GM21360 (cell line): Measurements from ENCODE around the gene KRT3.
"Not testable (repeated sequence)": the region's sequence is repeated elsewhere in the genome, so short reads cannot be mapped to it uniquely, and the experiment has no call there.

Experiments used
- ATAC-seq: cut with Tn5 transposase; IDR thresholded peaks from one replicate; pipeline ENCODE4 v1.9.1; 2021; ENCODE audit warnings: mild to moderate bottlenecking, moderate library complexity; ENCODE audit not compliant: unreplicated experiment

The KRT3 gene

DNA sequence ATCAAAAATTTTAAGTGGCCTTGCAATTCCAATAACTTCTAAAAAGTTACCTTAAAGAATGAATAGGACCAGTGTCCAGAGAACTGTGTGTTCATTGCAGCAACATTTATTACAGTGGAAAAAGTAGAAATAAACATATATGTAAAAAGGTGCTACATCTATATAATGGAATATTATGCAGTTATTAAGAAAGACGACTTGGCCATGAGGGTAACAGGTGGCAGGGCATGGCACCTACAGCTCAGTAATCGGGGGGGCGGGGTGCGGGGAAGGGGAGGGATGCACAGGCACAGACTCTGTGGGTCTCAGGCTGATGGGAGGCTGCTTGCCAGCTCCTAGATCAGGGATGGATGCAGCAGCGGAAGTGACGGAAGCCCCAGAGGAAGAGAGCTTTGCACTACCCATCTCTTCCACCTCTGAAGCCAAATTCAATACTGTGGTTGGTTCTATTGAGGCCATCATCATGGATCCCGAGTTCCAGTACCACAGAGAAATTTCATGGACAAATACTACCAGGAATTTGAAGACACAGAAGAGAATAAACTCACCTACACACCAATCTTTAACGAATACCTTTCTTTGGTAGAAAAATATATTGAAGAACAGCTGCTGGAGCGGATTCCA, 32.8 kb downstream of the KRT3 start:
- ATAC-seq, result no peak

DNA sequence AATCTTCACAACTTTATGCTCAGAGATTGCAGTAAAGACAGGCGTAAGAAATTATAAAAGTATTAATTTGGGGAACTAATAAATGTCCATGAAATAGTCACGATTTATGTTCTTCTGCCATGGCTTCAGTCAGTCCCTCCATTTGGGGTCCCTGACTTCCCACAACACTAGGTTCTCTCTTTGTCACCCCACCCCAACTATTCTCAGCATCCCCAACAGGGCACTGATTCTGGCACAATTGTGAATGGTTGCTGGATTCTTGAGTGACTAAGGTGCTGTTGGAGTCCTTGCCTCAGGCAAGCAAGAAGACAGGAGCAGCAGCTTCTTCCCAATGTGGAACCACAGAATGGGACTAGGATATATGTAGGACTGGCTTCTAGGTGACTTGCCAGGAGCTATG, 34.1 kb downstream of the KRT3 start:
- ATAC-seq, result no peak

DNA sequence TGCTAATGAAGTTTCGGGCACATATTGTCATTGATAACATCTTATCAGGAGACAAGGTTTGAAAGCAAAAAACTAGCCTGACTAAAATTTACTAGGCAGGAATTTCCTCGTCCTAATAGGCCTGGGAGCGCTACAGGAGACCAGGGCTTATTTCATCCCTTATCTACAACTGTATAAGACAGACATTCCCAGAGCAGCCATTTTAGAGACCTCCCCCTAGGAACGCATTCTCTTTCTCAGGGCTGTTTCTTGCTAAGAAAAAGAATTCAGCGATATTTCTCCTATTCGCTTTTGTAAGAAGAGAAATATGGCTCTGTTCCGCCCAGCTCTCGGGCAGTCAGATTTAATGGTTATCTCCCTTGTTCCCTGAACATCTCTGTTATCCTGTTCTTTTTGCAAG, 34.7 kb downstream of the KRT3 start:
- not testable (repeated sequence) for ATAC-seq

DNA sequence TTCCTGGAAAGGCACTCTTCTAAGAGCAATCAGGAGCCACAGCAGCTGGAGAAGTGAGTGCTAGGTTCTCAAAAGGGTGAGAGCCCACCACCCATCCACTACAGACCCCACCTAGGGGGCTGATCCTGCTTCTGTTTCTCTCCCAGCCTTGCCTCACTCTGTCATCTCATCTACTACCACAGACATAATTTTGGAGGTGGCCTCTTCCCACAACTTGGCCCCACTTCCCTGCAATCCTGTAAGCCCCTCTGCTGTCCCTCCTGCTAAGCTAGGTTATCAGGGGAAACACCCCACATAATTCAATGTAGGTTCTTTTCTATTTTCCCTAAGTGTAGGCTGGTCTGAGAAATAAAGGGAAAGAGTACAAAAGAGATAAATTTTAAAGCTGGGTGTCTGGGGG, 35.3 kb downstream of the KRT3 start:
- no peak for ATAC-seq

DNA sequence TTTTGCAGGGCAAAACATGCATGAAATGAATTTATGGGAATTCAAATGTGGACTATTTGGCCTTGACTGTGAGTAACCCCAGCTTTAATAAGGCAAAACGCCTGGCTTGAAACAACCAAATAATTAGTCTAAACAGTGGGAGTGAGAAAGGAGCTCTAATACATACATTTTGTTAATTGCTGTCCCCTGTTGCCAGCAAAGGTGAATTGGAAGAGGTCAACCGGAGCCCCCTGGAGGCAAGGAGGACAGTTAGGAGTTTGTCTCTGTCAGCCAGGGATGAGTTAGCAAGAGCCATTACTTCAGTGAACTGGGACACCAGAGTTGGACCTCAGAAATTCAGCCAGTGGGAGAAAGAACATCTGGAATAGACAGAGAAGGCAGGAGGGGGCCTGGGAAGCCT, 36.2 kb downstream of the KRT3 start:
- no peak for ATAC-seq

DNA sequence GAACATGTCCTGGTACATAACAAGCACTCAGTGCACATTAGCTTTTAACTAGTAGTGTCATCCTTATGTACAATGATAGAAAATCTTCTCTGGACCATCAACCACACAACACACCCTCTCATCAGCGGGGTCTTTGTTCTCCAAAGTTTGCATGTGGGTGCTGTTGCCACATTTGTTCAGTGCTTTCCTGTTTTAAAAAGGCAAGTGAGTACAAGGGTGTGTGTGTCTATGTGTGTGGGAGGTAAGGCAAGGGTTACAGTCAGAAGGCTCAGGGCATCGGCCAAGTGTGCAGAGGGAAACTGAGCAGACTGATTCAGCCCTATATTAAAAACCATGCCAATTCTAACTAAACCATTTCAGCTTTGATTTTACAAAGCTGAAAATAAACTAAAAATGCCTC, 36.7 kb downstream of the KRT3 start:
- no peak for ATAC-seq

DNA sequence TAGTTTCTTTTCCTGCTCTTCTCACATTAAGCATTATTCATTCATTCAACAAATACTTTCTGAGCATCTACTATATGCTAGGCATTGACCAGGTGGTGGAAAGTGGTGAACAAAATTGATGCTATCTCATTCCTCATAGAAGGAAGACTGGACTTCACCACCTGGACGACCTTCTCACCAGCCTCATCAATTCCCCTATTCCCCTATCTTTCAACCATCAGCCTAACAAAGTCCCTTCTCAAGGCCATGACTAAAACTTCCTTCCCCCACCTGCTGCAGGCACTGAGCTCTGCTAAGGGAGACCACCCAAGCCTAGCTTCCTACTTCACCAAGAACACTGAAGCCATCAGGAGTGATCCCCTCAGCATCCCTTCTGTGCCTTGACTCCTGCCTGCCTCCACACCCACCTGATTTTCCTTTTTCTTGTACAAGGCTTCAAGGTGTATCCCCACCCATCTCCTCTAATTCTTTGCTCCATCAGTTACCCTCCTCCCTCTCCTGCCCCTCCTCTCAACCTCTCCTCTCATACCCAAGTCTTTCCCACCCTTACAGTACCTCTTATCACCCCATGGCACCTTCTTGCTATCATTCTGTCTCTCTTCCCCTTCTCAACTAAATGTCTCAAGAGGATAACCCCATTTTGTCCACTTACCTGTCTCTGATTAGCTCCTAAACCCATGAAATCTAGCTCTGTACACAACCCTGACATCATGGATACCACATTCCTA, 38.3 kb downstream of the KRT3 start:
- no peak for ATAC-seq

DNA sequence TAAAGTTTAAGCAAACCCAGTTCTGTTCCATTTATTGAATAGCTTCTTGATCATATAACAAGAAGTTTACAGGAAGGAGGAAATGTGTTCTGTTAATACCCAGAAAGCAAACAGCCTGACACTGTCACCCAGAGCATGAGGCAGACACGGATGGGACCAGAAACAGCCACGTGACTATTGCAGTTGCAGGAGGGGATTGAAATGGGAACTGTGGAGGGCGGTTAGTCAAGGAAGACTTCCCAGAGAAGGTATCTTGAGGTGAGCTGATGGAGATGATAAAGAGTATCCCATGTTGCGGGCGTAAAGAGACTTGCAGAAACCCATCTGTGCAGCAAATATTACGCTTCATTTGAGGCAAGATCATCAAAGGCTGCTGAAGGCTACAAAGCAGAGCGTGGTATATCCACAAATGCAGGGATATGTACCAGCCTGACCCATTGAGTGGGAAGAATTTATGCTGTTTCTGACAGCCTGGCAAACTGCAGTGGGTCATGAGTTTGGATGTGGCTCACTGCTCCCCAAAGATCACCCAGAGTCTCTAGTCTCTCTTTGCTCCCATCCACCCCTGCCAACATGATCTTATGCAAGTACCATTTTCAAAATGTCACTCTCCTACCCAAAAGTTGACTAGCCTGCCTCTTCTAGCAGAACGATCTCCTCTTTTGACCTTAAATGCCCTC, 39.5 kb downstream of the KRT3 start:
- no peak for ATAC-seq

DNA sequence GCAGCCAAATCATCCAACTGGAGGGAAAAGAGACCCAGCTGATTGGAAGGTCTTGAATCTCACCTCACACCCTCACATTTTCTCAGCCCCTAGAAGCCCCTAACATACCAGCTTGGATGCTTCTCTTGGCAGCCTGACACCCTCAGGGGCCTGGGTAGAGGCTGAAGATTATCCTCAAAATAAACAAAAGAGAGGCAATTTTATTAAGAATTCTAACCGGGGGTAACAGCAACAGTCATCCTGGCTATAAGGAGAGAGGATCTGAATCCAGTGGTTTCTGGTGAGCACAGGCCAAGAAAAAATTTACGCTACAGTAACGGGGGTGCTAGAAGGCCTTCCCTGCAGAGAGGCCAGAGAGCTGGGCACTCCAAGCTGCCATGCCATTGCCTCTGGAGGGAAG, 40.4 kb downstream of the KRT3 start:
- ATAC-seq, result no peak

DNA sequence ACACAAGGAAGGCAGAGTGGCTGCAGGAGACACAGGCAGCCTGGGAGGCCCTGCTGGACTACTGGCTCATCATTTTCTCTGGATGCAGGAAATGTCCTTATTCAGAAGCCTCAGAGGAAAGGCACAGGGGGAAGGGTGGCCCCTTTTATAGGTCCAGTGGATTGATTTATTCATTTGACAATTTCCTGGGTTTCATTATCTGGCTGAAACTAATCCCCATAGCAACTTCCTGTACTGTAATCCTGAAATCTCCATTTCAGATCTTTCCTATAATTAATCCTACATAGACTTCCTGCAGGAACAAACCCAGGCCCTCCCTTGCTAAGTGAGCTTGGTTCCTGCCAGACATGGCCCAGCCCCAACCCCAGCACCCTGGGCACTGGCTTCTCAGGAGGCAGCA, 41.8 kb downstream of the KRT3 start:
- no peak for ATAC-seq

DNA sequence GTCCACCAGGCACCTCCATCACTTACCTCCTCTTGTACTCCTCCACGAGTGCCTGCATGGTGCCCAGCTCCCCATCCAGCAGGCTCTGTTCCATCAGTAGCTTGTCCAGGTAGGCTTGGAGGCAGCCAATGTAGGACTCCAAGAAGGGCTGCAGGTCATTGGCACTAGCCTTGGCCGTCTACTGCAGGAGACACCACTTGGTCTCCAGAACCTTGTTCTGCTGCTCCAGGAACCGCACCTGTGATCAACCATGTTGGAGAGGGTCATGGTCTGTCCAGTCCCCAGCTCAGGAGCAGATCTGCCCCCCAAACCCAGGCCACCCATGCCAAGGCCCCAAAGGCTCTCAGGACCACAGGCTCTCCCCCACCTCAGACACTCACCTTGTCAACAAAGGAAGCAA, 42.6 kb downstream of the KRT3 start:
- no peak for ATAC-seq

DNA sequence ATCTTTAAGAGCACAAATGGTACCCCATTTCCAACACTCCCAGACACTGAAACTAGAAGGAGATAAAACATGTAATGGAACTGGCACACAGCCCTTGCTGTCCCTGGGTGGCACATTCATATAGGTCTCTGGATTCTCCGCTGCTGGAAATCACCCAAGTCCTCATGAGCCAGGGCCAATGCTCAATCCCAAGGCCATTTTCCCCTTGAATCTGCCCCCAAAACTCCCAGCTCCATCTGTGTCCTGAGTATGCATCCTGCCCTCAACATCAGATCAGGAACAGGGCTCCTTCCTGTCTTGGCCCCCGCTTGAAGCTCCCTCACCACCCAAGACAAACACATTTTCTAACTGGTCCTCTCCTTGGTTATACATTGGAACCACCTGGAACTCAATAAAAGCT, 43.4 kb downstream of the KRT3 start:
- no peak for ATAC-seq

DNA sequence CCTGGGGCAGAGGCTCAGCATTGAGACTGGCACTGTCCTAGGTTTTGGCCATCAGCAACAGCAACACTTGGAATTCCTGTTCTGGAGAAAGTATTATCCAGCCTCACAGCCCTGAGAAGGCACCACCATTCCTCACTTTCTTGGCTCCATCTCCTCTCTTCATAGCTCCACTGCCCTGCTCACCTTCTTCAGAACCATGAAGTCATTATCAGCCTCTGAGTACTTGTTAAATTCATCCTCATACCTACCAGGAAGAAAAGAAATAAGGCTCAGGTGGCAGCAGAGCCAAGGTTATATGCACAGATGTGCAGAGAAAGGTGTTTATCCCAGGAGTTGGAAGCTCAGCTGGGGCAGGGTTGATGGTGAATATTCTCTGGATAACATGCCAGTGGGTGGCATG, 44.1 kb downstream of the KRT3 start:
- ATAC-seq, result no peak

DNA sequence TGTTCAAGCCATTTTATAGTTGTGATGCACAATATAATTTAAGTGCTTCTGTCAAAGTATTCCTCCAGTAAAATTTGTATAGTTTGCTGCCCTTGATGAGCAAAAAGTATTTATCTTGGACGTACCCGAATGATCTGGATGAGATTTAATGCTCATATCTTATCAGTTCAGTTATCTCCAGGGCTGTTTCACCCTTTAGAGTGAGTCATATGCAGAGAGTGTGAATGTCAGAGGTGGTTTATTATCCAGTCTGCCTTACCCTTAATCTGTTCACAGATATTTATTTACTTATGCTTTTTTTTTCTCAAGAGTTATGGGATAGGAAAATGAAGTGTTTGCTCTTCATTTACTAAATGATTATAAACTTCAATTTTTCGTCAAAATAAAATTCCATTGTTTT, 45.4 kb downstream of the KRT3 start:
- ATAC-seq, result not testable (repeated sequence)

DNA sequence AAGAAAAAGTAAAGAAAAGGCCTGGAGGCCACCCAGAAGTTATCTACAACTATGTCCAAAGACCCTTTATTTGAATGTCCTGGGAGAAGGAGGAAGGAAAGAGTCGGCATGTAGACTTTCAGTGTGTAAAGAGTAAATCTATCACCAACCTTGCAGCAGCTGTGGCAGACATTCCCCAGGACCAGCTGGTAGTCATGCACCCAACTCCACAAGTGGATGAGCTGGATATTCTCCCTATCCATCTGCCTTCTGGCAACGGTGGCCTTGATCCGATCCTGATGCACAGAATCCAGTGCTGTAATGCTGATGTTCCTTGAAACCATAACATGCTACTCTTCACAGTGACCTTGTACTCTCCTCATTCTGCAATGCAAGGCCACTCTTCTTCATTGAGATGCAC, 46.1 kb downstream of the KRT3 start:
- ATAC-seq, result no peak

DNA sequence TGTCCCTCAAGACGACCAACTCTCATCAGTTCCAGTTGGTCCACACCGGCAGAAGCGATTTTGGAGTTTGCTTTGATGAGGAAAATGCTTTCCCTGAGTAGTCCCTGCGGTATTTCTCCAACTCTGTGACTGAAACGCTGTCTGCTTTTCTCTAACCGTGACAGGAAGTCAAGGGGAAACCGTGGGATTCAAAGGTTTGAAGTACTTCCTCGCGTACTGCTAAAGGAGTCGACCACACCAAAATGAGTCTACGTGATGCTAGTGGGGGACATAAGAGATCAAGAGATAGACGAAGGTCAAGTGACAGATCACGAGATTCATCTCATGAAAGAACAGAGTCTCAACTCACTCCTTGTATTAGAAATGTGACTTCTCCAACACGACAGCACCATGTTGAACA, 47.3 kb downstream of the KRT3 start:
- ATAC-seq, result no peak

DNA sequence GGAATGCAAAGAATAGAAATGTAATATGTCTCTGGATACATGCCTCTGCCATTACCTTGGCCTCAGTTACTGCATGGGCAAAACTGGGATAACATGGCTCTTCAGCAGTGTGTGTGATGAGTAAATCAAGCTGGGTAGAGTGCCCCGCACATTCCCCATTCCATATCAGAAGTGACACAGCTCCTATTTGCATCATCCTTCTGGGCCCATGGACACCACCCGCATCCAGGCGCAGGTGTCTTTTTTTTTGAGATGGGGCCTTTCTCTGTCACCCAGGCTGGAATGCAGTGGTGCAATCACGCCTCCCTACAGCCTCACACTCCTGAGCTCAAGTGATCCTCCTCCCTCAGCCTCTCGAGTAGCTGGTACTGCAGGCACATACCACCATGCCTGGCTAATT, 50.4 kb downstream of the KRT3 start:
- ATAC-seq, result no peak

DNA sequence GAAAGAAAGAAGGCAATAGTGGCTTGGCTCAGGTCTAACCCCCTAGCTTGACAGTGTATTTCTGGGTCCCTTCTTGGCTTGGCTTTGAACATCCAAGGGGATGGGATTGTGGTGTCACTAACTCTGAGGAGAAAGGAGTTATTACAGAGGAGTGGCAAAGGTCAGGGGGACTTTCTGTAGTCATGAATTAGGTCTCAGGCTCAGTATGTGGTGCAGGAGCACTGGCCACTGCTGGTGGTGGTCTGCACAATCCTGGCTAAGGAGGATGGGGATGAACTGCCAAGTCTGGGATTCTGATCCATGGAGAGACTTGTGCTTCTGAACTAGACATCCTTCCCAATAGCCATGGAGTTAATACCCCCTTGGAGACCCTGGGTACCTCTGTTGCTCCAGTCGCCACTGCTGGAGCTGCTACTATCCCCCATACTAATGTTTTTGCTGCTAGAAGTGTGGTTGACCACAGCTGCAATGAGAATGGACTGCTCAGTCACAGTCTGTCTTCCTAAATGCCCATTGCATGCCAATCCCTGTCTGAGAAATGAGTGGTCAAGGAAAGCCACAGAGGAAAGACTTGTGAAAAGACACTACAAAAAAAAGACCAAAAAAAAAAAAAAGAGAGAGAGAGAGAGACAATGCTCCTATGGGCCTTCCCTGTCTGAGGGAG, 51.3 kb downstream of the KRT3 start:
- no peak for ATAC-seq

DNA sequence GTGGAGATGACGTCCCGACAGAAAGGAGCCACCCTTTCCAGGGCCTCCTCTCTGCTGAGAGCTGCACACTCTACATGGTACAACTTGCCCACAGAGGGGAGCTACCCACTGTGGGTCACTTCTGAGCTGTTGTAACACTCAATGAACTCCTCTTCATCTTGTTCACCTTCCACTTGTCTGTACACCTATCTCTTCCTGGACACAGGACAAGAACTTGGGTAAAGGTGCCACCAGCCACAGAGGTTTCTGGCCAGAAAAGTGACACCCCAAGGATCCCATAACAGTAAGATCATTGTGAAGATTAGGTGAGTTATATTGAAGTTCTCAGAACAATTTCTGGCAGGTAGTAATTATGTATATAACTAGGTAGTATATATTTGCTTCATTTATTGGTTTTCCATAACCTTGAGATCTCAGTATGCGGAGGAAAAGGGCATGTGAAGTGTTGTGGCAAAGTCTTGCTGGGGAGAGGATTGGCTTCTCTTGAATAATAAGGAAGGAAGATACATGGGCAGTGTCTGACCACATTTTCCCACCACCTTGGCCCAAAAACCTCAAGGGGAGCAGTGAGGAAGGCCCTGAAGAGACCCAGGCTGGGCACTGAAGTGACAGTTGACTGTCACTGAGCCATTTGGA, 53.0 kb downstream of the KRT3 start:
- no peak for ATAC-seq

DNA sequence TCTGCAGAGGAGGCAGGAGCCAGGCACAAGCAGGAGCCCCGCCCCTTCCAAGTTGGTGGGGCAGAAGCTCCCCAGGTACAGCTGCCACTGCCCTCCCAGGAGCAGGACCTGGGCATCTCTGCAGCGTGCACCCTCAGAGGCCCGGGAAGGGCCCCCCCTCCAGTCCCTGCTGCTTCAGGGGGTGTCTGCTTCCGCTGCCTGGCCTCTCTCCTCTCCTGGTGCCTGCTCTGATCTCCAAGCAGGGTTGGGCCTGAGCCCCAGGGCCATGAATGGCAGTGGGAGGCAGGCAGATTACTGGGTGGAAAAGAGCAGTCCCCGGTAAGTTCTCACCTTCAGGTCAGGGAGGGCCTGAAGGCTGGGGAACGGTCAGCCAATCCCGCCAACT, 53.7 kb downstream of the KRT3 start:
- ATAC-seq, result no peak

DNA sequence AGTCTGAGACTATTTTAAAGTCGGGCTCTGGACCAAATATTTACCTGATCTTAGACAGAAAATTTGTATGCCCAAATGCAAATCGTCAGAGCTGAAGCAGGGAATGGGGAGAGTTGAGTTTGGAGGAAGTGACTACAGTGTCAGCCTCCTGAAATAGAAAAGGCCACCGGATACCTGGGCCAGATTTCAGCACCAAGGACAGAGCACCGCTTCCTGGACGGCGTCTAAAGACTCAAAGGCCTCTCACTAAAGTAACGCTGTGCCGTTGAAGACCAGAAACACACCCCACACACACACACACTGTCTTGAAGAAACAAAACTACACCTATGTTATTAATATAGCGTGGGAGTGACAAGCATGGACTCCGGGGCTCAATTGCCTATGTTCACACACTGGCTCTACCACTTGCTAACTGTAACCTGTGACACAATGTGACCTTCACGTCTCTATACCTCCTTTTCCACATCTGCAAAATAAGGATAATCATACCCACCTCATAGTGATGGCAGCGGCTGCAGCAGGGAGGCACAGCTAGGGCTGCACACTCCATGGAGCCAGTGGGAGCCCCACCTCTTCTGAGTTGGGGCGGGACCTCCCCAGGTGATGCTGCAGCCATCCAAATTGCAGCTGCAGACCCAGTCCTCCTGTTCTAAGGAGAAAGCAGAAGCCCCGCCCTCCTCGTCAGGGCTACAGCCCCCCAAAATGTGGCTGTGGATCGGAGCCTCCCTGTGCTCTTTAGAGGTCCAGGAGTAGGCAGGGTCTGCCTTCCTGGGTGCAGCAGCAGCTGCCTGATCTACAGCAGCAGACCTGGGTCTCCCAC, 54.3 kb downstream of the KRT3 start:
- no peak for ATAC-seq
